ENCODE results near the gene AGBL2. TPM values are rescaled to one million over a fixed set of nuclear protein-coding genes. Genes with fewer than 3 reads are reported as not detected.

Gene AGBL2
- total RNA-seq, 4 donors from 2014 or later: not detected

- Histone ChIP-seq H3K27me3 (no peaks in the 10 kb centered on the region), H3K9me3 (no peaks in the 10 kb centered on the region), H3K27ac (peak overlapping the region in 2 of 4 donors; percentile 20 to 27), H3K36me3 (peaks cover 3 to 97% of the 10 kb centered on the region in 2 donors), H3K4me3 (no peak overlapping the region), H3K4me1 (peaks cover 10 to 15% of the 10 kb centered on the region in 2 donors)
- in situ Hi-C loops (cut with MboI; ENCODE audit: low sequenced_read_pairs in 4 of 4) (no loop called here), intact Hi-C loops (cut with DNase I; ENCODE audit: low total_unique reads) (no loop called here)
- TF ChIP-seq POLR2A (IDR thresholded peaks at IDR 0.05): no peak
- TF ChIP-seq, protein P1, sequence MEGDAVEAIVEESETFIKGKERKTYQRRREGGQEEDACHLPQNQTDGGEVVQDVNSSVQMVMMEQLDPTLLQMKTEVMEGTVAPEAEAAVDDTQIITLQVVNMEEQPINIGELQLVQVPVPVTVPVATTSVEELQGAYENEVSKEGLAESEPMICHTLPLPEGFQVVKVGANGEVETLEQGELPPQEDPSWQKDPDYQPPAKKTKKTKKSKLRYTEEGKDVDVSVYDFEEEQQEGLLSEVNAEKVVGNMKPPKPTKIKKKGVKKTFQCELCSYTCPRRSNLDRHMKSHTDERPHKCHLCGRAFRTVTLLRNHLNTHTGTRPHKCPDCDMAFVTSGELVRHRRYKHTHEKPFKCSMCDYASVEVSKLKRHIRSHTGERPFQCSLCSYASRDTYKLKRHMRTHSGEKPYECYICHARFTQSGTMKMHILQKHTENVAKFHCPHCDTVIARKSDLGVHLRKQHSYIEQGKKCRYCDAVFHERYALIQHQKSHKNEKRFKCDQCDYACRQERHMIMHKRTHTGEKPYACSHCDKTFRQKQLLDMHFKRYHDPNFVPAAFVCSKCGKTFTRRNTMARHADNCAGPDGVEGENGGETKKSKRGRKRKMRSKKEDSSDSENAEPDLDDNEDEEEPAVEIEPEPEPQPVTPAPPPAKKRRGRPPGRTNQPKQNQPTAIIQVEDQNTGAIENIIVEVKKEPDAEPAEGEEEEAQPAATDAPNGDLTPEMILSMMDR (IDR thresholded peaks at IDR 0.05 in 4 of 5, conservative IDR thresholded peaks at IDR 0.05 in 1 of 5): no peak
- ATAC-seq: no peak
- no peak for DNase-seq
These were observed 10.4 kb upstream of the AGBL2 start for GRCh38 chr11:47725442-47726117.

DNA sequence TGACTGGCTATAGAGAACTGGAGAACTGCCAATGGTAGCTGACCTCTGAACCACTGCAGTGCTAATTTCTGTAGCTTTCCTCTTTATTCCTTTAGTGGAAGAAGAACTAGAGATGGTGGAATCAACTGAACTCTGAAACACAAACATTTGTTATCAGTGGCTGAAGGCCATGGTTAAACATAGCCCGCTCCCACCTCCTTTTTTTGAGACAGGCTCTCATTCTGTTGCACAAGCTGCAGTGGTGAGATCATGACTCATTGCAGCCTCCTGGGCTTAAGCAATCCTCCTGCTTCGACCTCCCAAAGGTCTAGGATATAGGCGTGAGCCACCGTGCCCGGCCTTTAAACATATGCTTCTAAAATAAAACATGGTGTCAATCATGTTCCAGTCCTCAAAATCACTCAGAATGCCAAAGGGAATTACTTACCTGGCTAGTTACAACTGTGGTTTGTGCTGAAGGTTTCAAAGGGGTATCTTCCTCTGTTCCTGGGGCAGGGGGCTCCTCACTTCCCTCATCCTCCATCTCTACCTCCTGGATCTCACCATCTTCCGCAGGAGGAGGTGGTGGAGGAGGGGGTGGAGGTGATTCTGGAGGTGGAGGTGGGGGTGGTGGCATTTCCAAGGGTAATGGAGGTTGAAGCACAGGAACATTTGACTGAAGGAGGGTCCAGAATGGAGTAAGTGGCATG is 9.0 kb upstream of the AGBL2 start:
- Histone ChIP-seq H3K4me3 (no peak overlapping the region), H3K36me3 (peaks cover 3 to 95% of the 10 kb centered on the region in 2 donors), H3K4me1 (peaks cover 10 to 15% of the 10 kb centered on the region in 2 donors), H3K27me3 (no peaks in the 10 kb centered on the region), H3K27ac (peak overlapping the region; percentile 70 to 72 (median 72)), H3K9me3 (no peaks in the 10 kb centered on the region)
- in situ Hi-C loops (cut with MboI; ENCODE audit: low sequenced_read_pairs in 4 of 4) (no loop called here), intact Hi-C loops (cut with DNase I; ENCODE audit: low total_unique reads) (loop anchor here (5.0 kb wide), 1 partner anchor 128 kb away; no protein-coding TSS in a partner anchor)
- peak; percentile 14 to 57 for DNase-seq
- TF ChIP-seq, protein P1 (IDR thresholded peaks at IDR 0.05 in 4 of 5, conservative IDR thresholded peaks at IDR 0.05 in 1 of 5): no peak
- no peak for TF ChIP-seq POLR2A (IDR thresholded peaks at IDR 0.05)
- peak; percentile 67 to 95 for ATAC-seq

DNA sequence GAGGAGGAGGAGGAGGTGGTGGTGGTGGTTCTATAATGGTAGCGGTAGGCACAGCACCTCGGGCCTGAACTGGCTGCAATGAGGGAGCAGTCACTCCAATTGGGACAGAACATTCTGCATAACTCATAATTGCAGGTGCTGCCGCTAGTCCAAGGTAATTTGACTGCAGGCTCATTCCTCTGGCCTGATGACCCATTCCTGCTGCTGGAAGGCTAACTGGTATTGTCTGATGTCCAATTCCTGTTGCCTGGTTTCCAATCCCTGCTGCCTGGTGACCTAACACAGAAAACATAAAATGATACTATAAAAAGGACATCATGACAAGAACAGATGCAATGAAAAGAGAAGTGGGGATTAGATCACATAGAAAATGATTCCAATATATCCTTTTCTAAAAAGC is 7.9 kb upstream of the AGBL2 start:
- peak overlapping the region; percentile 70 to 72 (median 72) for H3K27ac ChIP-seq
- in situ Hi-C loops (cut with MboI; ENCODE audit: low sequenced_read_pairs in 4 of 4): no loop called here
- peak; percentile 35 to 42 for DNase-seq

DNA sequence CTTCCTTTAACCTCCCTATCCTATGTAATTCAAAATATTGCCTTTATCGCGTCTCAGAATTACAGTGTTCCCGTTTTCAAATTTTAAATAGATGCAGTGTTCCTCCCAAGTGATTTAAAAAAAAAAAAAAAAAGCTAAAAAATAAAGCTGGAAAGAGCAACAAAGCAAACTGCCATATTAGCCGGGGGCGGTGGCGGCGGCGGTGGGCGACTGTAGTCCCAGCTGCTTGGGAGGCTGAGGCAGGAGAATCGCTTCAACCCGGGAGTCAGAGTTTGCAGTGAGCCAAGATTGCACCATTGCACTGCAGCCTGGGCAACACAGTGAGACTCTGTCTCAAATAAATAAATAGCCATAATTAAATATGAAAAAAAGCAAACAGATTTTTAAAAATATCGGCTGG is 5.5 kb upstream of the AGBL2 start:
- in situ Hi-C loops (cut with MboI; ENCODE audit: low sequenced_read_pairs in 4 of 4): no loop called here
- intact Hi-C loops (cut with DNase I; ENCODE audit: low total_unique reads): loop anchor here (5.0 kb wide), 1 partner anchor 132 kb away; no protein-coding TSS in a partner anchor
- Histone ChIP-seq H3K4me3 (no peak overlapping the region), H3K27me3 (no peaks in the 10 kb centered on the region), H3K27ac (no peak overlapping the region), H3K9me3 (no peaks in the 10 kb centered on the region), H3K4me1 (peaks cover 10 to 15% of the 10 kb centered on the region in 2 donors), H3K36me3 (peaks cover 3 to 93% of the 10 kb centered on the region in 2 donors)
- DNase-seq (no peak), ATAC-seq (no peak)
- TF ChIP-seq, protein P1 (IDR thresholded peaks at IDR 0.05 in 4 of 5, conservative IDR thresholded peaks at IDR 0.05 in 1 of 5): no peak
- TF ChIP-seq POLR2A (IDR thresholded peaks at IDR 0.05): no peak

More for the DNA sequence above, 7.9 kb upstream of the AGBL2 start:
- Histone ChIP-seq H3K4me3 (no peak overlapping the region), H3K36me3 (peaks cover 6 to 95% of the 10 kb centered on the region in 2 donors), H3K27me3 (no peaks in the 10 kb centered on the region), H3K9me3 (no peaks in the 10 kb centered on the region), H3K4me1 (peaks cover 10 to 15% of the 10 kb centered on the region in 2 donors)
- ATAC-seq: peak; percentile 65 to 77
- no peak for TF ChIP-seq POLR2A (IDR thresholded peaks at IDR 0.05)
- TF ChIP-seq, protein P1 (IDR thresholded peaks at IDR 0.05 in 4 of 5, conservative IDR thresholded peaks at IDR 0.05 in 1 of 5): no peak
- intact Hi-C loops (cut with DNase I; ENCODE audit: low total_unique reads): loop anchor here (5.0 kb wide), 1 partner anchor 129 kb away; no protein-coding TSS in a partner anchor
